Activated CD4-positive, alpha-beta T cell treated with anti-CD3 and anti-CD28 coated beads, Interleukin-2, Interleukin-4, amounts not matched to agents 100 ng/mL and 50 ng/mL, durations not matched to agents 16 hours and 8 hours (primary cell): ENCODE data around the gene HIBADH.
A peak's percentile ranks its signal among the peaks of the same experiment; 100 is the strongest.
"Not testable (repeated sequence)": the region's sequence is repeated elsewhere in the genome, so short reads cannot be mapped to it uniquely, and the experiment has no call there.

Source experiments
- DNase-seq: peaks from one replicate; pipeline ENCODE4 v3.0.0-alpha.2; 2020; ENCODE audit warnings: low spot score

Gene HIBADH

GRCh38 chr7:27678617-27679260 lies 16.1 kb upstream of the HIBADH start:
- no peak for DNase-seq

GRCh38 chr7:27677912-27678612 lies 15.4 kb upstream of the HIBADH start:
- no peak for DNase-seq

- not testable (repeated sequence) for DNase-seq
Observed at GRCh38 chr7:27674126-27674525, 11.4 kb upstream of the HIBADH start.

GRCh38 chr7:27671675-27672074 lies 9.0 kb upstream of the HIBADH start:
- no peak for DNase-seq

GRCh38 chr7:27670676-27671075 lies 8.0 kb upstream of the HIBADH start:
- no peak for DNase-seq

- DNase-seq: no peak
Observed at GRCh38 chr7:27670177-27670576, 7.5 kb upstream of the HIBADH start.

- DNase-seq: no peak
Observed at GRCh38 chr7:27665531-27665930, 2.8 kb upstream of the HIBADH start.

- DNase-seq: no peak
Observed at GRCh38 chr7:27663989-27664331, 1.3 kb upstream of the HIBADH start.

GRCh38 chr7:27661811-27662489 lies 733 bp downstream of the HIBADH start:
- DNase-seq: peak; percentile 11

- no peak for DNase-seq
Observed at GRCh38 chr7:27656724-27657123, 6.0 kb downstream of the HIBADH start.

GRCh38 chr7:27655184-27655583 lies 7.5 kb downstream of the HIBADH start:
- no peak for DNase-seq

GRCh38 chr7:27652518-27652917 lies 10.2 kb downstream of the HIBADH start:
- DNase-seq: no peak

- no peak for DNase-seq
Observed at GRCh38 chr7:27651702-27652101, 11.0 kb downstream of the HIBADH start.

GRCh38 chr7:27650283-27650682 lies 12.4 kb downstream of the HIBADH start:
- no peak for DNase-seq

- no peak for DNase-seq
Observed at GRCh38 chr7:27647489-27647888, 15.2 kb downstream of the HIBADH start.

GRCh38 chr7:27647046-27647445 lies 15.6 kb downstream of the HIBADH start:
- DNase-seq: no peak

- no peak for DNase-seq
Observed at GRCh38 chr7:27642271-27642670, 20.4 kb downstream of the HIBADH start.

GRCh38 chr7:27641581-27642230 lies 21.0 kb downstream of the HIBADH start:
- DNase-seq: no peak

GRCh38 chr7:27640884-27641574 lies 21.7 kb downstream of the HIBADH start:
- DNase-seq: no peak

- no peak for DNase-seq
Observed at GRCh38 chr7:27639851-27640250, 22.8 kb downstream of the HIBADH start.

- not testable (repeated sequence) for DNase-seq
Observed at GRCh38 chr7:27639048-27639447, 23.6 kb downstream of the HIBADH start.

- no peak for DNase-seq
Observed at GRCh38 chr7:27636326-27637006, 26.2 kb downstream of the HIBADH start.
